BLaER1 treated with 17β-estradiol and CSF1 and Interleukin-3, amounts not matched to agents 10 nM and 100 nM (cell line): ENCODE results near the gene DCTN4.

Source experiments
- H3K27ac ChIP-seq, 11 experiments: shearing (Covaris generic); formaldehyde crosslinking; 2 replicates each; pipeline ENCODE4 v1.8.1; 2022
- H3K27me3 ChIP-seq, 11 experiments: shearing (Covaris generic); formaldehyde crosslinking; 2 replicates each; pipeline ENCODE4 v1.8.1; 2022
- H3K36me3 ChIP-seq, 11 experiments: shearing (Covaris generic); formaldehyde crosslinking; 2 replicates each; pipeline ENCODE4 v1.8.1; 2022
- H3K4me1 ChIP-seq, 10 experiments: shearing (Covaris generic); formaldehyde crosslinking; 2 replicates each; pipeline ENCODE4 v1.8.1; 2022
- H3K4me2 ChIP-seq, 11 experiments: shearing (Covaris generic); formaldehyde crosslinking; 2 replicates each; pipeline ENCODE4 v1.8.1; 2022
- H3K4me3 ChIP-seq, 10 experiments: shearing (Covaris generic); formaldehyde crosslinking; 2 replicates each; pipeline ENCODE4 v1.8.1; 2022
- H3K9ac ChIP-seq, 11 experiments: shearing (Covaris generic); formaldehyde crosslinking; 2 replicates each; pipeline ENCODE4 v1.8.1; 2022
- H3K9me3 ChIP-seq, 11 experiments: shearing (Covaris generic); formaldehyde crosslinking; replicated peaks in 1 of 11; 2 replicates each; pipeline ENCODE4 v1.8.1; 2022
- H4K20me1 ChIP-seq, 11 experiments: shearing (Covaris generic); formaldehyde crosslinking; 2 replicates each; pipeline ENCODE4 v1.8.1; 2022
- Cebpa-rat ChIP-seq, 11 experiments: shearing (Covaris generic); IDR thresholded peaks; 2 replicates each; pipeline ENCODE4 v1.8.1; 2022

DCTN4 gene

DNA sequence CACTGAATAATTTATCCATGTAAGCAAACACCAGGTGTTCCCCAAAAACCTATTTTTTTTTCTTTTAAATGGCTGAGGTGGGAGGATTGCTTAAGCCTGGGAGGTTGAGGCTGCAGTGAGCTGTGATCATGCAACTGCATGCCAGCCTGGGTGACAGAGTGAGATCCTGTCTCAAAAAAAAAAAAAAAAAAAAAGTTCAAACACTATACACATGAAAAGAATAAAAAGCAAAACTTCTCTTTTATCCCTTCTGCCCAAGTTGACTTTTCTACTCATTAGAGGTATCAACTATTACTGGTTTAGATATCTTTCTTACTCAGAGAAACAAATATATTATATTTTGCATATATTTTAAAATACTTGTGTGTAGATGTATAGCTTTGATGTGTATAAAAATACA, 17.8 kb downstream of the DCTN4 start:
- no peak for TF ChIP-seq Cebpa-rat (IDR thresholded peaks at IDR 0.05)
- Histone ChIP-seq H3K27ac (no peak overlapping the region), H3K9me3 (peaks cover 14 to 42% (median 30%) of the 10 kb centered on the region in 11 experiments), H3K4me1 (peaks cover 0 to 28% (median 0%) of the 10 kb centered on the region in 10 experiments; a peak in 6 of 20 replicates), H3K9ac (no peak overlapping the region), H3K27me3 (no peaks in the 10 kb centered on the region), H3K4me2 (no peak overlapping the region), H3K4me3 (no peak overlapping the region), H4K20me1 (peaks cover 0 to 52% (median 28%) of the 10 kb centered on the region in 11 experiments; a peak in 12 of 22 replicates), H3K36me3 (peaks cover 46 to 78% (median 75%) of the 10 kb centered on the region in 11 experiments)

DNA sequence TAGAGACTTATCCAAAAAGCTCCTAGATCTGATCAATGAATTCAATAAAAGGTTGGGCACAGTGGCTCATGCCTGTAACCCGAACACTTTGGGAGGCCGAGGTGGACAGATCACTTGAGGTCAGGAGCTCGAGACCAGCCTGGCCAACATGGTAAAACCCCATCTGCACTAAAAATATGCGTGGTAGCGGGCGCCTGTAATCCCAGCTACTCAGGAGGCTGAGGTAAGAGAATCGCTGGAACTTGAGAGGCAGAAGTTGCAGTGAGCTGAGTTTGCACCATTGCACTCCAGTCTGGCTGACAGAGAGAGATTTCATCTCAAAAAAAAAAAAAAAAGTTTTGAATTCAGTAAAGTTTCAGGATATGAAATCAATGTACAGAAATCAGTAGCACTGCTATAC, 20.0 kb downstream of the DCTN4 start:
- peak overlapping the region in 2 of 11 experiments; percentile 39 to 44; a peak in 2 of 22 replicates for H3K4me2 ChIP-seq
- peaks cover 51 to 97% (median 95%) of the 10 kb centered on the region in 11 experiments for H3K36me3 ChIP-seq
- no peak overlapping the region for H3K4me3 ChIP-seq

DNA sequence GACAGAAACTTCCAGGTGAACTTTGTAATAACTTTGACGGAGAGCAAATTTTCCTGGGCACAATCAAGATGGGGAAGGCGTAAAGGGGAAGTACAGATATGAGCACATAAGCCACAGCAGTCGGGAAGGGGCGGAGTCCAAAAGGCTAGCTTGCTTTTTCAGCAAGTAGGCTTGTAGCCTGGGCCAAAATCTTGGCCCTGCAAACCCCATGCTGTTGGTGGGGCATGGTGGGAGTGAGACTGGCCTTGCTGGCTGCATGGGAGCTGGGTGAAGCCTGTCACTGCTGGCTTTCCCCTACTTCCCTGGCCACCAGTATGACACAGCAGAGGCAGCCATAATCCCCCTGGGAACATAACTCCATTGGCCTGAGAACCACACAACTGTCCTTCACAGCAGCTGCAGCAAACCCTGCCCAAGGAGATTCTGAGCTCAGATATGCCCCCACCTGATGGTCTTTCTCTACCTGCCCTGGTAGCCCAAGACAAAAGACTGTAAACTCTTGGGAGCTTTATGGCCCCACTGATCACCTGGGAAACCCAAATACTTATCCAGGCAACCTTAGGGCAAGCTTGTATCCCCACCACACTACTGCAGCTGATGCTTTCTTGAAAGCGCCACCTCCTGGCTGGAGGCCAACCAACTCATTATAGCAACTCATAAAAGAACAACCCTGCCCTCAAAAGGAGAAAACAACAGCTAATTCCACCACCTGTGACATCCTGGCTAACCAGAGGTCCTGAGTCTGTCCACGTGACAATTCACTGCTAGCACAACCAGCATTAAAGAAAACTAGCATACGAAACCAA, 24.0 kb downstream of the DCTN4 start:
- Histone ChIP-seq H4K20me1 (peaks cover 0 to 43% (median 13%) of the 10 kb centered on the region in 11 experiments; a peak in 9 of 22 replicates), H3K4me3 (peak overlapping the region in 3 of 10 experiments; percentile 1 to 30 (median 10); a peak in 3 of 20 replicates), H3K9ac (peak overlapping the region in 3 of 11 experiments; percentile 38 to 65 (median 65); a peak in 4 of 22 replicates), H3K36me3 (peaks cover 60 to 100% (median 100%) of the 10 kb centered on the region in 11 experiments), H3K9me3 (peaks cover 18 to 54% (median 45%) of the 10 kb centered on the region in 11 experiments), H3K27ac (peak overlapping the region in 8 of 11 experiments; percentile 23 to 82 (median 62); a peak in 14 of 22 replicates), H3K27me3 (no peaks in the 10 kb centered on the region), H3K4me2 (peak overlapping the region; percentile 10 to 76 (median 59); a peak in 18 of 22 replicates), H3K4me1 (peaks cover 9 to 87% (median 16%) of the 10 kb centered on the region in 10 experiments)
- TF ChIP-seq Cebpa-rat (IDR thresholded peaks at IDR 0.05): no peak

More for the DNA sequence above, 20.0 kb downstream of the DCTN4 start:
- Histone ChIP-seq H3K27me3 (no peaks in the 10 kb centered on the region), H4K20me1 (peaks cover 0 to 69% (median 29%) of the 10 kb centered on the region in 11 experiments; a peak in 13 of 22 replicates), H3K27ac (no peak overlapping the region), H3K4me1 (peaks cover 9 to 50% (median 16%) of the 10 kb centered on the region in 10 experiments), H3K9ac (no peak overlapping the region), H3K9me3 (peaks cover 18 to 61% (median 45%) of the 10 kb centered on the region in 11 experiments)
- TF ChIP-seq Cebpa-rat (IDR thresholded peaks at IDR 0.05): no peak

DNA sequence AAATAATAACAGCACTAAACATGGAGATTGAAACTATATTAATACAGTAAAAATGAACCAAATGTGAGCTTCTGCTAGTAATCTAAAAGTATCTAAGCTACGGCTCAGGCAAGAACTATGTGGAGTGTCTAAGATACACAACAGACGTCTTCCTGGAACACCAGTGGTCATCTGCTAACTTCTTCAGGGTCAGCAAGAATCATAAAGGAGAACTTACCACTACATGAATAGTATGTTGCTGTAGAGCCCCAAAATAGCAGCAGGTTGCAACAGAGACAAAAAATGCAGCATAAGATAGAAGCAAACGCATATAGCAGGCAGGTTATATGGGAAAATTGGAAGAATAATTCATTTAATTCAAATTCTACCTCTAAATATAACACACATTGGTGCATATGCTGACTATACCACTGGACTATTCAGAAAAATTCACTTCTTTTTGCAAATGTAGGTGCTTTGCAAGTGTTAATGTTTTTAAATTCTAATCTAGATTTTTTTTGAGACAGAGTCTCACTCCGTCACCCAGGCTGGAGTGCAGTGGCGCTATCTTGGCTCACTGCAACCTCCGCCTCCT, 27.1 kb downstream of the DCTN4 start:
- H3K36me3 ChIP-seq: peaks cover 74 to 100% (median 96%) of the 10 kb centered on the region in 11 experiments
- H3K4me2 ChIP-seq: peak overlapping the region in 3 of 11 experiments; percentile 17 to 76 (median 69); a peak in 5 of 22 replicates
- H3K9me3 ChIP-seq: peaks cover 10 to 26% (median 24%) of the 10 kb centered on the region in 11 experiments
- H3K9ac ChIP-seq: peak overlapping the region in 3 of 11 experiments; percentile 48 to 69 (median 64); a peak in 5 of 22 replicates
- H3K4me3 ChIP-seq: no peak overlapping the region
- H3K27ac ChIP-seq: peak overlapping the region in 3 of 11 experiments; percentile 66 to 82 (median 73); a peak in 7 of 22 replicates
- no peak for TF ChIP-seq Cebpa-rat (IDR thresholded peaks at IDR 0.05)
- H3K4me1 ChIP-seq: peaks cover 9 to 65% (median 16%) of the 10 kb centered on the region in 10 experiments
- peaks cover 0 to 20% (median 5%) of the 10 kb centered on the region in 11 experiments; a peak in 6 of 22 replicates for H4K20me1 ChIP-seq
- H3K27me3 ChIP-seq: no peaks in the 10 kb centered on the region

DNA sequence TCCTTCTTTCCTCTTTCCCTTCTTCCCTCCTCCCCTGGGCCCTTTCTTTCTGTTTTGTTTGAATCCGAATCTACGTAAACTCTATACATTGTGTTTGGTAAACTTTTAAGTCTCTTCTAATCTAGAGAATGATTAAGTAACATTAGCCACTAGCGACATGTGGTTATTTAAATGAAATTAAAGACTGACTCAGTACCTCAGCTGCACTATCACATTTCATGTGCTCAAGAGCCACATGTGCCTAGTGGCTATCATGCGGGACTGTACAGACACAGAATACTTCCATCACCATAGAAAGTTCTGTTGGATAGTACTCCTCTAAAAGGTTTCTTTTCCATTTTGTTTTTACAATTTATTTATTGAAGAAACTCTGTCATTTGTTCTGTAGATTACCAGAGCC, 29.0 kb downstream of the DCTN4 start:
- H3K4me2 ChIP-seq: no peak overlapping the region; a peak in 1 of 22 replicates
- H4K20me1 ChIP-seq: peaks cover 0 to 13% (median 3%) of the 10 kb centered on the region in 11 experiments; a peak in 6 of 22 replicates
- H3K4me1 ChIP-seq: peaks cover 3 to 52% (median 8%) of the 10 kb centered on the region in 10 experiments
- peak overlapping the region in 1 of 11 experiments; percentile 64; a peak in 1 of 22 replicates for H3K9ac ChIP-seq
- H3K27ac ChIP-seq: peak overlapping the region in 2 of 11 experiments; percentile 73 to 82; a peak in 2 of 22 replicates
- peaks cover 81 to 100% (median 94%) of the 10 kb centered on the region in 11 experiments for H3K36me3 ChIP-seq
- H3K9me3 ChIP-seq: peaks cover 0 to 7% (median 6%) of the 10 kb centered on the region in 11 experiments; a peak in 16 of 22 replicates
- TF ChIP-seq Cebpa-rat (IDR thresholded peaks at IDR 0.05): no peak
- H3K4me3 ChIP-seq: no peak overlapping the region
- no peaks in the 10 kb centered on the region for H3K27me3 ChIP-seq

DNA sequence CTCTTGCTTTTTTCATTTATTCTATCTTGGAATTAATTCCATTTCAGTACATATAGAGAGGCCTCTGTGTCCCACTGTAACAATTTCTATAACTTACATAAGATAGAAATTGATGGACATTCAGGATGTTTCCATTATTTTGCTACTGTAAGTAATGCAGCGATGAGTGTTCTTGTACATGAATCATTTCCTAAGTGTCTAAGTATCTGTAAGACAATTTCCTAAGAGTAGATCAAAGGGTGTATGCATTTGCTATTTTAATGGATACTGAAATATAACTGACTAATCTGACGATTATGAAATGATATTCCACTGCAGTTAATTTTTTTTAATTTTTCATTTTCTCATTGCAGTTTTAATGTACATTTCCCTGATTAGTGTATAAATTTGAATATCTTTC, 35.0 kb downstream of the DCTN4 start:
- no peaks in the 10 kb centered on the region for H3K27me3 ChIP-seq
- no peak overlapping the region for H3K27ac ChIP-seq
- H3K36me3 ChIP-seq: peaks cover 88 to 100% (median 96%) of the 10 kb centered on the region in 11 experiments
- no peak overlapping the region for H3K4me3 ChIP-seq
- no peaks in the 10 kb centered on the region; a peak in 1 of 20 replicates for H3K4me1 ChIP-seq
- H3K9ac ChIP-seq: no peak overlapping the region
- no peak overlapping the region for H3K4me2 ChIP-seq
- H4K20me1 ChIP-seq: no peaks in the 10 kb centered on the region
- TF ChIP-seq Cebpa-rat (IDR thresholded peaks at IDR 0.05): no peak
- no peaks in the 10 kb centered on the region for H3K9me3 ChIP-seq

DNA sequence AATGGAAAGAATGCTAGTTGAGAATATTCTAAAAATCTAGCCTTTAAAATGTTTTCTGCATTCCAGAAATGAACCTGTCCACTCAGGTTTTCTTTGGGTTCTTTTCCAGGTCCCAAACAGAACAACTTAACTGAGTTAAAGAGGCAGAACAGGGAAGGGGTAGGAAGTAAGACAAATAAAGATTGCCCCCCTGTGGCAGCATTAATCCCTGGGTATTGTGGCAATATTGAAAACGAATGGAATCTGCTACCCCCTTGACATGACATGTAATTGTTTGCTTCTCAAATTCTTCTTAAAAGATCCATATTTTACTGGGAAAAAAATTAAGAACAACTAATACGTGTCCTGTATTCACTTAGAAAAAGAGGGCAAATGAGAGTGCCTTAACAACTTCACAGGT, 48.7 kb downstream of the DCTN4 start:
- peaks cover 81 to 99% (median 90%) of the 10 kb centered on the region in 11 experiments for H3K36me3 ChIP-seq
- no peaks in the 10 kb centered on the region for H3K27me3 ChIP-seq
- no peak overlapping the region for H3K4me3 ChIP-seq
- H3K9ac ChIP-seq: no peak overlapping the region
- H3K4me2 ChIP-seq: no peak overlapping the region
- H4K20me1 ChIP-seq: peaks cover 0 to 8% (median 0%) of the 10 kb centered on the region in 11 experiments; a peak in 2 of 22 replicates
- H3K27ac ChIP-seq: no peak overlapping the region
- no peak for TF ChIP-seq Cebpa-rat (IDR thresholded peaks at IDR 0.05)
- H3K4me1 ChIP-seq: no peaks in the 10 kb centered on the region
- no peaks in the 10 kb centered on the region for H3K9me3 ChIP-seq

DNA sequence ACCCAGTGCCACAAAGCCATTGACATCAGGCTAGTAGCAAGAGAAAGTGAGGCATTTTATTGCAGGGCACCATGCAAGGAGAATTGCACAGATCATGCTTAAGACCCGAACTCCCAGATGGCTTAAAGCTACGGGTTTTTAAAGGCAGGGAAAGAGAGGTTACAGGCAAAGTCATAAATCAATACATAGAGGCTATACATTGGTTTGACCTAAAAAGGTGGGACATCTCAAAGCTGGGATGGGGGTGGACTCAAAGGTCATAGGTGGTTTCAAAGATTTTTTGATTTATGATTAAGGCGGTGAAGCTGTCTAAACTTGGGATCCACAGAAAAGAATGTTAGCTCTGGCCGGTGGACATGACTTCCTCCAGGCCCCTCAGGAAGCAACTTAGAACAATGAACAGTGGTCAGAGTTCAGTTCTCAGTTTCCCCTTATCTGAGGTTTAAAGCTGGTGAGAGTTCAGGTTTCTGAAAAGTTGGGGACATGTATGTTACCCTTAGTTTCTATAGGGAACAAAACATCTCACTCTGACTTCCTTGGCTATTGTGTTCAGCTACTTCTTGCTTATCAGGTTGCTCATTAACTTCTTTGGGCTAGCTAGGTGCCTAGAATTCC, 51.9 kb downstream of the DCTN4 start:
- no peak overlapping the region for H3K9ac ChIP-seq
- TF ChIP-seq Cebpa-rat (IDR thresholded peaks at IDR 0.05): no peak

More for the DNA sequence above, 51.9 kb downstream of the DCTN4 start:
- no peak overlapping the region for H3K27ac ChIP-seq
- peaks cover 48 to 67% (median 58%) of the 10 kb centered on the region in 11 experiments for H3K36me3 ChIP-seq
- no peaks in the 10 kb centered on the region for H3K27me3 ChIP-seq
- peaks cover 0 to 8% (median 0%) of the 10 kb centered on the region in 11 experiments; a peak in 1 of 22 replicates for H4K20me1 ChIP-seq
- H3K4me3 ChIP-seq: no peak overlapping the region
- H3K4me1 ChIP-seq: peaks cover 0 to 3% (median 2%) of the 10 kb centered on the region in 10 experiments; a peak in 15 of 20 replicates
- H3K4me2 ChIP-seq: no peak overlapping the region
- H3K9me3 ChIP-seq: no peaks in the 10 kb centered on the region
